Kidney glomerular epithelial cell (primary cell): Measurements from ENCODE around the gene SELENOH.

Source experiments
- DNase-seq: peaks from one replicate; lab custom pipeline; 2025; lab: John Stamatoyannopoulos, UW

Gene SELENOH

DNA sequence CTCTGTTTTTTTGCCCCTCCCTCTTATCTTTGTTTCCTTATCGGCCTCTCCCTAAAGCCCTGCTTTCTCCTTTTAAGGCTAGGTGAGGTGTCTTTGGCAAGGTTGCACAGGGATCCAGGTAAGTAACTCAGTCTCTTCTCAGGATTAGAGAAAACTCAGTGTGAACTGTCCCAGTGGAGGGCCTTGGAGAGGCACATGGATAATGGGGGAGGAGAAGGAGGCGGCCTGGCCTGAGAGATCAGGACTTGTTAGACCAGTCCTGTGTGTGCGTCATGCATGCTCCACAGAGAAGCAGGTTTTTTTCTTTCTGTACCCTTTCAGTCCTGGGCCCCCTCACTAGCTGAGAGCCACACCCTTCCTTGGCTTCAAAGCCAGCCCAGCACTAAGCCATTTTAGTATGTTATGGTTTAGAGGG lies 40.2 kb downstream of the SELENOH start:
- no peak for DNase-seq

DNA sequence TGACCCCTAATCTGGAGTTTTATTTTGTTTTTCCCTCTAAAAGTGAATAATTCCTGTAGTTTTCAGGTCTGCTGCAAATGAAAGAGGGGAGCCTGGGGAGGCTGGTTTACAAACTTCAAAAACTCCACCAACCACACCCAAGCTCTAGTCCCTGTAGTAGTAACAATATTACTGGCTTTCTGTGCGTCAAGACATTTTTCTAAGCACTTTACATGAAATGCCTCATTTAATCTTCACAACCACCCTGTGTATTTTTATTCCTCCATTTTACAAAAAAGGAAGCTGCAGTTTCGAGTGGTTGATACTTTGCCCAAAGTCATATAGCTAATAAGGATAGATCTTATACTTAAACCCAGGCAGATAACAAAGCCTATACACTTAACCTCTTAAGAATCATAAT lies 43.8 kb downstream of the SELENOH start:
- DNase-seq, result no peak

DNA sequence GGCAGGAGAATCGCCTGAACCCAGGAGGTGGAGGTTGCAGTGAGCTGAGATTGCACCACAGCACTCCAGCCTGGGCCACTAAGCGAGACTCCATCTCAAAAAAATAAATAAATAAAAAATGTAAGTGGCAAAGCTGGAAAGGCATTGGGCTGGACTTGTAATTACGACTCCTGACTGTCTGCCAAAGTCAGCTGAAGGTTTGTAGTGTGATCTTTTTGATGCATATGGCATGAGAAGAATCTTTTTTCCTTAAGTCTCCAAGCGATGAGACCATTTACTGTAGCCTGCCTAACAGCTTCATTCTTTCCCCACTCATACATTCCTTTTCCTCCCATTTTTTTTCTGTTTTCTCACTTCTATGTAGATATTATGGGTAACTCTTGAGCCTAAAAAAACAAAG lies 45.1 kb downstream of the SELENOH start:
- no peak for DNase-seq

DNA sequence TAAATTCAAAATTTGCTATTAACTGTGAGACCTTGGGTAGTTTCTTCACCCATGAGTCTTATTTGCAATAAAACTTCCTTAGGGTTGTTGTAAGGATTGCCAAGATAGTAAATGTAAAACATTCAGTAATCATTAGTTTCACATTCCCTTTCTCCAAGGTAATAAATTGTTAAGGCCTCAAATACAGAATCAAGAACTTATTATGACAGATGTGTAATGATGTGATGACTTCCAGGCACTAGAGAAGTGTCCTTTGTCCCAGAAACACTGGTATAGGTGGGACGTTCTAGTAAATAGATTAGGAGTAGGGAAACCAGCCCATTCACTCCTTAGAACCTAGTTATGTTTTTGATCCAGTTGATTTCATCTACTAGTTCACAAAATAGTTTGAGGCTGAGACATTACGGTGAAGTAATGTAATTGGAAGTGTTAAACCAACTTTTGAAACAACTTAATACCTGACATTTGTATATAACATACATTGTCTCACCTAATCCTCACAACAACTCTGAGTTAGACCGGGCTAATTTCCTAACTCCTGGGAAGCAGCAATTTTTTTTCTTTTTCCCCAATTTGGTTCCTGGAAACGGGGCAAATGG lies 45.8 kb downstream of the SELENOH start:
- no peak for DNase-seq

DNA sequence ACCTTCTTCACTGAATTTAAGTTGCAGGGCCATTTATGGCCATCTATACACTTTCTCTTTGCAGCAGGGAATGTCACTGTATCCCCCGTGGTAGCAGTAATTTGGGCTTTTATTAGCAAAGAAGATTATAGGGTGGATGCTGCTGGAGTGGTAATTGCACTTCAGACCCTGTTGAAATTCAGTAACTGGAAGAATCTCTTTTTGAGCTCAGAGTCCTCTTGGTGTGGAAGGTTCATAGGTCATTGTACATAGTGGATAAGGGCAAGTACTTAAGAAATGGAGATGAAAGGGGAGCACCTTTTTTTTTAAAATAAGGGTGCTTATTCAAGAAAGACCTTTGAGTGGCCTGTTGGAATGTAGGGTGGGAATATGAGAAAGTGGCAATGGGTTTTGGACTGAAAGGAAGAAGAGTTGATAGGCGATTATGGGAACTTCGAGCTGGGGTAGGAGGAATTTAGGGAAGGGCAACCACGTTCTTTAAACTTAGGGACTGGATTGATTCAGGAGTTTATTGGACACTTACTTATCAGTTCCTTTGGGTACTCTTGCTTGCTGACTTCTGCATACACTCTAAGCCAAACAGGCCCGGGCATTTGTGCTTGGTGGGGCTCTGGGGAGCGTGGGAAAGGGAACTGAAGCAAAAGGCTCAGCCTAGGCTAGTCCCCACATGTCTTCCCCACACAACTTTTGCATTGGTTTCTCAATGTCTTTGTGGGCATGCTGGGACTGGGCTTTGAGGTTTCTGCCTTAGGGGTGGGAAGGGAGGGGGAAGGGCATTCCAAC lies 46.8 kb downstream of the SELENOH start:
- no peak for DNase-seq

DNA sequence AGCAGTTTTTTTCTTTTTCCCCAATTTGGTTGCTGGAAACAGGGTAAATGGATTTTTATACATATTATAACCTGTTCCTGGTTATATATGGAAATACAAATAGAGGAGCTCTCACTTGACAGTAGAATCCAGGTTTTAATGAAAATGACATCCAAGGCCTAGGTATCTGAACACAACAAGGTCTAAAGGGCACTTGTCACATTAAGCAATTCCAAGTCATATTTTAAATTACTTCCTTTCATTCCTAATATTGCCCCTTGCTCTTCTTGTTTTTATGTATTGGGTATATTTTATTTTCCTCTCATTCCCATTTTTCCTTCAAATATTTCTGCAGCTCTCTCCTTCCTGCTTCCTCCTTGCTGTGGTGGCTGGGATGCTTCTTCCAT lies 47.4 kb downstream of the SELENOH start:
- no peak for DNase-seq

DNA sequence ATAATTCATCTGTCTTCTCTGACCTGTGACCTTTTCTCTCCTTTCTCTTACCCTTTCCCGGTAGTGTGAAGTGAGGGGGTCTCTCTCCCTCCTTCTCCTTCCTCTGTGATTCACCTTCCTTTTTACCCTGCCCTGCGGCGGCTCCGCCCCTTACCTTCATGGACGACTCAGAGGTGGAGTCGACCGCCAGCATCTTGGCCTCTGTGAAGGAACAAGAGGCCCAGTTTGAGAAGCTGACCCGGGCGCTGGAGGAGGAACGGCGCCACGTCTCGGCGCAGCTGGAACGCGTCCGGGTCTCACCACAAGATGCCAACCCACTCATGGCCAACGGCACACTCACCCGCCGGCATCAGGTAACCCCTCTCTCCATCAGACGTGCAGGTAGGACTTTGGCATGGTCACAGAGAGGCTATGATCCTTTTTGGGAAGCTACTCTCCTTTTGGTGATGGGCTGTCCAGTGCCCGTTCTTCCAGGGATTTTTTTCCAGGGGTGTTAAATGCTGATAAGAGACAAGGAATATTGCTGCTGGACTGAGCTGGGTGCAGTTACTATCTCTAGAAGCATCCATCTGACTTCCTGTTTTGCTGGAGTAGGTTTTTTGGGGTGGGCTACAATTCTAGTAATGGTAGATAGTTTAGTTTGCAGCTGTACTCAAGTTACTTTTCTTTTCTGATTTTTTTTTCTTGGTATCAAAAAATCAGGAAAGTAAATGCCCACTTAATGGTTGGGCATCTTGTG lies 50.2 kb downstream of the SELENOH start:
- no peak for DNase-seq

DNA sequence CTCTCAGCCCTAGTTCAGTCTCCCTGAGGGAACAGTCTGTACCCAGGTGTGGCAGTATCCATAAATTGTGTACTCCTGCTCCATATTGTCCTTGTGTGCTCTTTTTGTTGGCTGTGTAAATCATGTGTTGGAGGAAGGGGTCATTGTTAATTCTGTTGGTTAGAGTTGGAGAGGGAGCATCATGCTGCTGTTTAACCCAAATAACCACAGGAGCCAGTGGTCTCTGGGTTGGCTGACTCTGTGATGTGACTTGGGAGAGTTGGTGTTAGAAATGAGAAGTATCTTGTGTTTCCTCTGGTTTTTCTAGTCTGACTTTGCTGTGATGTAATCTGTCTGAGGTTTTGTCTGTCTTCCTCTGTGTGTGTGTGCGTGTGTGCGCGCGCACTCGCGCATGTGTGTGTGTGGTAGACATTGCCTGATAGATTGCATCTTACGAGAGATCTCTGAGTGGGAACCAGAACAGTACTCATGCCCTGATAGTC lies 50.8 kb downstream of the SELENOH start:
- DNase-seq, result no peak

DNA sequence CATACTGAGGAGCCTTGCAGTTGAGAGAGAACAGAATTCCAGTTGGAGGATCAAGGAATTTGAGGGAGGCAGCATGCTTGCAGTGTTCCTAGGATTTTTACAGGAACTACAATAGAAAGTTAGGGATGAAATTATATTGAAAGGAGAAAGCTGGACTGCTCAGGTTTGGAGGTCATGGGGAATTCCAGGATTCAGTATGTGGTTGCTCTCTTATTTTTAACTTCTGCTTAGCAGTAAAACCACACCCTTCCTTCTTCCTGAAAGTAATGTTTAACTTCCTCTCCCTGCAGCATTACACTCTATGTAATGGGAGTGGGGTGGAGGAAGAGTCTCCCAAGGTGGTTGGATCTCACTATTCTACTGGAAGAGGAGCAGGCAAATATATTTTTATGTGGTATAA lies 51.6 kb downstream of the SELENOH start:
- peak; percentile 39 for DNase-seq
